ENCODE measurements around the gene MEIS2.

GRCh38 chr15:36884518-36884875, 215.9 kb downstream of the MEIS2 start:
- TF ChIP-seq CTCF (conservative IDR thresholded peaks at IDR 0.05; ENCODE audit: low read depth, low read length): no peak
- no peak for TF ChIP-seq EZH2 (IDR thresholded peaks at IDR 0.05; ENCODE audit: borderline replicate concordance, low read depth, low read length, poor library complexity, severe bottlenecking)

All from A673 (cell line).